Measurements from ENCODE around the gene MCRIP1. TPM values are rescaled to one million over a fixed set of nuclear protein-coding genes. Genes with fewer than 3 reads are reported as not detected.
A peak's percentile ranks its signal among the peaks of the same experiment; 100 is the strongest.

The MCRIP1 gene
- total and polyA plus RNA-seq, 2 of the 13 experiments (the other 11 are each of a cell fraction or from before 2014, with no cell fraction given), result 79.7 to 84.9 TPM

DNA sequence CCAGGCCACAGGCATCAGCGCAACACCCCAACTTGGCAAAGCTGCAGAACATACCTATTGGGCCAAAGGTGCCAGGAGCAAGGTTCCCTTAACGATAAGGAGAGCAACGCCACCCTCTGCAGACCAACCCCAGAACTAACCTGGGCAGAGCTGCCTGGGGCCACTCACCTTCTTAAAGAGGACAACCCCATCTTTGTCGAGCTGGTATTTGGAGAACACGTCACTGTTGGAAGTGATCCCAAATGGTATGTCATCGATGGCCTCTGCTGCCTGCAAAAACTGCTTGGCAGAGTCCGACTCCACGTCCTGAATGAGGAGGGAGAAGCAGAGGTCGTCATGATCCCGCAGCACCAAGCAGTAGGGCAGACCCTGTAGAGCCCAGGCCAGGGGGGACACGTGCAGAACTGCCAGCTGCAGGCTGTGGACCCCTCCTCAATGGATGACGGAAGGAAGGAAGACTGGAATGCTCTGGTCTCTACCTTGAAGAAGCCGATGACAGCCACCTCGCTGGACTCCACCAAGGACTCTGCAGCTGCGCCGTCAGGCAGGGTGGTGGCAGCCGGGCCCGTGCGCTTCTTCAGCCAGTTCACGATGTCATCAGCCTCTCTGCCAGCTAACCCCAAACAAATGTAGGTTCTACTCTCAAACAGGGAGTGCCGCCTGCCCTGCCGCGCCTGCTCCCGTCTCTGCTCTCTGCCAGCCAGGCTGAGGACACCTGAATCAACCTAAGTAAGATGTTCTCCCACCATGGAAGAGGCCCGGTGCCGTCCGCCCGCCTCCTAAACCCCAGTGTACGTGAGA, 22.1 kb upstream of the MCRIP1 start (continued):
- TF ChIP-seq, protein P1, sequence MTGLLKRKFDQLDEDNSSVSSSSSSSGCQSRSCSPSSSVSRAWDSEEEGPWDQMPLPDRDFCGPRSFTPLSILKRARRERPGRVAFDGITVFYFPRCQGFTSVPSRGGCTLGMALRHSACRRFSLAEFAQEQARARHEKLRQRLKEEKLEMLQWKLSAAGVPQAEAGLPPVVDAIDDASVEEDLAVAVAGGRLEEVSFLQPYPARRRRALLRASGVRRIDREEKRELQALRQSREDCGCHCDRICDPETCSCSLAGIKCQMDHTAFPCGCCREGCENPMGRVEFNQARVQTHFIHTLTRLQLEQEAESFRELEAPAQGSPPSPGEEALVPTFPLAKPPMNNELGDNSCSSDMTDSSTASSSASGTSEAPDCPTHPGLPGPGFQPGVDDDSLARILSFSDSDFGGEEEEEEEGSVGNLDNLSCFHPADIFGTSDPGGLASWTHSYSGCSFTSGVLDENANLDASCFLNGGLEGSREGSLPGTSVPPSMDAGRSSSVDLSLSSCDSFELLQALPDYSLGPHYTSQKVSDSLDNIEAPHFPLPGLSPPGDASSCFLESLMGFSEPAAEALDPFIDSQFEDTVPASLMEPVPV (CRISPR knock-in tag; IDR thresholded peaks at IDR 0.05), result 0 out of 2 replicates have a peak, but pooled peaks have one; percentile 42
- TF ChIP-seq ZBTB38 (CRISPR knock-in tag; IDR thresholded peaks at IDR 0.05) (peak; percentile 72; the same call in 1 of the 2 replicates), ASH2L (IDR thresholded peaks at IDR 0.05; ENCODE audit: insufficient read length, low read depth, low read length) (no peak), AGO2 (optimal IDR thresholded peaks at IDR 0.05; ENCODE audit: low read depth, low read length) (peak; percentile 95), ZSCAN22 (CRISPR knock-in tag; IDR thresholded peaks at IDR 0.05) (no peak), E2F5 (CRISPR knock-in tag; conservative IDR thresholded peaks at IDR 0.05) (no peak), ZNF343 (CRISPR knock-in tag; IDR thresholded peaks at IDR 0.05) (no peak), DR1 (CRISPR knock-in tag; IDR thresholded peaks at IDR 0.05) (no peak), HES4 (CRISPR knock-in tag; IDR thresholded peaks at IDR 0.05; ENCODE audit: borderline replicate concordance) (no peak), NR0B2 (CRISPR knock-in tag; IDR thresholded peaks at IDR 0.05) (no peak), SNAPC2 (CRISPR knock-in tag; IDR thresholded peaks at IDR 0.05) (peak; percentile 59; the same call in 1 of the 2 replicates), RCOR2 (CRISPR knock-in tag; IDR thresholded peaks at IDR 0.05) (no peak), ZNF362 (CRISPR knock-in tag; IDR thresholded peaks at IDR 0.05; ENCODE audit: borderline replicate concordance) (no peak)
- TF ChIP-seq, protein P2, sequence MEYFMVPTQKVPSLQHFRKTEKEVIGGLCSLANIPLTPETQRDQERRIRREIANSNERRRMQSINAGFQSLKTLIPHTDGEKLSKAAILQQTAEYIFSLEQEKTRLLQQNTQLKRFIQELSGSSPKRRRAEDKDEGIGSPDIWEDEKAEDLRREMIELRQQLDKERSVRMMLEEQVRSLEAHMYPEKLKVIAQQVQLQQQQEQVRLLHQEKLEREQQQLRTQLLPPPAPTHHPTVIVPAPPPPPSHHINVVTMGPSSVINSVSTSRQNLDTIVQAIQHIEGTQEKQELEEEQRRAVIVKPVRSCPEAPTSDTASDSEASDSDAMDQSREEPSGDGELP (IDR thresholded peaks at IDR 0.05; ENCODE audit: borderline replicate concordance, low read depth), result no peak
- TF ChIP-seq, protein P3, sequence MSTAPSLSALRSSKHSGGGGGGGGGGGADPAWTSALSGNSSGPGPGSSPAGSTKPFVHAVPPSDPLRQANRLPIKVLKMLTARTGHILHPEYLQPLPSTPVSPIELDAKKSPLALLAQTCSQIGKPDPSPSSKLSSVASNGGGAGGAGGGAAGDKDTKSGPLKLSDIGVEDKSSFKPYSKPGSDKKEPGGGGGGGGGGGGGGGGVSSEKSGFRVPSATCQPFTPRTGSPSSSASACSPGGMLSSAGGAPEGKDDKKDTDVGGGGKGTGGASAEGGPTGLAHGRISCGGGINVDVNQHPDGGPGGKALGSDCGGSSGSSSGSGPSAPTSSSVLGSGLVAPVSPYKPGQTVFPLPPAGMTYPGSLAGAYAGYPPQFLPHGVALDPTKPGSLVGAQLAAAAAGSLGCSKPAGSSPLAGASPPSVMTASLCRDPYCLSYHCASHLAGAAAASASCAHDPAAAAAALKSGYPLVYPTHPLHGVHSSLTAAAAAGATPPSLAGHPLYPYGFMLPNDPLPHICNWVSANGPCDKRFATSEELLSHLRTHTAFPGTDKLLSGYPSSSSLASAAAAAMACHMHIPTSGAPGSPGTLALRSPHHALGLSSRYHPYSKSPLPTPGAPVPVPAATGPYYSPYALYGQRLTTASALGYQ (CRISPR knock-in tag; IDR thresholded peaks at IDR 0.05), result no peak
